SKM-1 (cell line): ENCODE results near the gene DENND2D.

ENCODE experiments used
- DNase-seq: peaks from one replicate; lab custom pipeline; 2025; ENCODE audit not compliant: unreplicated experiment; lab: John Stamatoyannopoulos, UW

DENND2D gene

DNA sequence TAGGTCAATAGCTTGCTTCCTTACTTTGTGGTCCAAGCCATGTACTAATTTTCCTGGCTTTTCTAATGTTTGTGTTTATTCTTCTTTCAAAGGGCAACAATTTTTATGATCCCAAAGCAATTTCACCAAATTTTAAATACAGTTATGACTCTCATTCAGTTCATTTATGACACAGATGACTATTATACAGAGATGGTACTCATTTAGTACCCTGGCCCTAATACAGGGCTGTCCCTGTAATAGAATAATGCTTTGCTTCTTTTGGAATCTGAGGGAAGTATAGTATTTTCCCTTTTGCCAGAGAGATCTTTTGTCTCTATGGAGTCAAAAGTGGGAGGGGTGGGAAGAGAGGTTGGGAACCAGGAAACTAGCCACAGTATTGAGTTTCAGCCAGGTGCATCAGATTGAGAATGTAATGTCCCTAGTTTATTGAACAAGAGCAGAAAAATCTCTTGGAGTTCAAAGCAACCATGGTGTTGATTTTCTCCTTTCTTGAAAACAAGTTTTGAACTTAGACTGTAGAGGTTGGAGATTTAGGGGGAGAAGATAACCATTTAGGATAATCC lies 20.4 kb downstream of the DENND2D start:
- DNase-seq = no peak

DNA sequence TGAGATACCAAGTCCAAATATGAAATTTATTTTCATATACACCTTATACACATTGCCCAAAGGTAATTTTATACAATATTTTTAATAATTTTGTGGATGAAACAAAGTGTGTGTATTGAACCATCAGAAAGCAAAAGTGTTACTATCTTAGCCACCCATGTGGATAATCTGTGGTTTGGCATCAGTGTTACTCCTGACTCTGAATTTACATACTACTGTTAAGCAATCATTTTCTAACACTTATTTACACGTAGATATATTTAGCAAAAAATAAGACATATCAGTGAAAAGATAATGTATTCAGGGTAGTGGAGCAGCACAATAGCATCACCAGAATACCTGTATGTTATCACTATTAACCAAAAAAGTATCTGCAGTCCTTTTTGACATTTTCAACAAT lies 23.8 kb downstream of the DENND2D start:
- no peak for DNase-seq

GRCh38 chr1:111175349-111175748 lies 25.1 kb downstream of the DENND2D start:
- no peak for DNase-seq

DNA sequence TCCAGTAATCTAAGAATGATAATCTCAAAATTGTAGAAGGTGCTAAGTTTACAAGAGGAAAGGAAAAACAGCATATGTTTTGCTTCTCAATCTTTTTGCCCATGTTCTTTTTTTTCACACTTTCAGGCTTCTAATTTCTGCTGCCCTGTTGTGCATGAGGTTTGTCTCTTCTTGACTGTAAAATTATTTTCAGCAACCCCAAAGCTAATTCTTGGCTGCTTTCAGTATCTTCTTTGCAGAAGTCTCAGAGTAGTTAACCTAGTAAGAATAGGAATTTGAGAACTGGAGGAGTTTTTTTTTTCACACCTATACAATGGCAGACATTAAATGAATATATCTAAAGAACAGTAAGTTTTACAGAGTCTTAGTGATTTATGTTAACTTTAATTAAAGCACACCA lies 26.4 kb downstream of the DENND2D start:
- no peak for DNase-seq

DNA sequence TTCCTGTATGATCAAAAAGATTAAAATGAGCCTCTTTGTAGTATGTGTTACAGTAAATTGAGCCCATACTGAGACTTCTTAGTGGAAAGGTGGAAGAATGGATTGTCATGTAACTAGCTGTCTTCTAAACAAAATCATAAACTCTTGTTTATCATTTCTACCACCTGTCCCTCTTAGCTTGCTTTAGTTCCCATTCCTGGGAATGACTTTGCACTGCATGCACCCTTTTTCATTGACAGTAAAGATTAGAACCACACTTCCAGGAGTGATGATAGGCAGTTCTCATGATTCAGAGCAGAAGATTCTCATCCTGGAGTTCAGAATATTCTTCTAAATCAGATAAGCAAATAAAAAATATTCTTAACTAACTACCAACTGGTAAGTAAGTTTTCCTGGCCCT lies 28.0 kb downstream of the DENND2D start:
- DNase-seq = no peak

DNA sequence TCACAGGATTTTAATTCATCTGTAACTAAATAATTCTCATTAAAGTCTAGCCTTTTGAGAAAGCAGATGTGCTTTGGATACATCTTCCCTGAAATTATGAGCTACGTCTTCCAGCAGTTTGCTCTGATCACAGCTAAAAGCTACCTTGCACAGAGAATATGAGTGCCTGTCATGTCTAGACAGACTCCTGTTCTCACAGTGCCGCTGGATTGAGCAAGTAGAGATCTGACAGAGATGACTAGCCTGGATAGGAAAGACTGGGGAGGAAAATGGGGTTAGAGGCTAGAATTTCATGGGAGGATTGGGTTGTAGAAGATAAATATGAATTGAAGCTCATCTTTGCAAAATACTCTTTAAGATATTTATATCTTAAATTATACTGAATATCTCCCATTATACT lies 36.3 kb downstream of the DENND2D start:
- DNase-seq = no peak

DNA sequence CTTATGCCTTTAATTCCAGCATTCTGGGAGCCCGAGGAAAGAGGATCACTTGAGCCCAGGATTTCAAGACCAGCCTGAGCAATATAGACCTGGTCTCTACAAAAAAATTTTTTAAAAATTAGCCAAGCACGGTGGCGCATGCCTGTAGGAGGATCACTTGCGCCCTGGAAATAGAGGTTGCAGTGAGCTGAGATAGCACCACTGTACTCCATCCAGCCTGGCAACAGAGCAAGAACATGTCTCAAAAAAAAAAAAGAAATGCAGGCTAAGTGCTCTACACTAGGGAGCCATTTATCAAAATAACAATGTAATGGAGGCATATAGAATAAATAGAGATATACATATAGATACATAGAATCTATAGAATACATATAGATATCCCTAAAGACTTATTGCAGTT lies 37.1 kb downstream of the DENND2D start:
- DNase-seq = no peak

DNA sequence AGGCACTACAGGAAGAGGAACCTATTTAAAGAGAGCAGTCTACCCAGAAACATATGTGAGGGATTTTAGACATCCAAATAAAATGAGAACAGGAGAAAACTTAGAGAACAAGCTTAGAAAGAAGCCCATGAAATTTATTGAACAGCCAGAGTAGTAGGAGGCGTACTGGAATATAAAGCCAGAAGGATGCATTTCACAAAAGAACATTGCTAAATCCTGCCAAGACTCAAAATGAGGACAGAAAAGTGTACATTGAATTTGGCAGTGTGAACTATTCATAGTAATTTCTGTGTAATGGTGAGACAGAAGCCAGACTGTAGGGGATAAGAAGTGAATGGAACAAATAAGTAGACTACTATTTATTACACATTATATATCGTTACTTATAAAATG lies 38.0 kb downstream of the DENND2D start:
- no peak for DNase-seq

DNA sequence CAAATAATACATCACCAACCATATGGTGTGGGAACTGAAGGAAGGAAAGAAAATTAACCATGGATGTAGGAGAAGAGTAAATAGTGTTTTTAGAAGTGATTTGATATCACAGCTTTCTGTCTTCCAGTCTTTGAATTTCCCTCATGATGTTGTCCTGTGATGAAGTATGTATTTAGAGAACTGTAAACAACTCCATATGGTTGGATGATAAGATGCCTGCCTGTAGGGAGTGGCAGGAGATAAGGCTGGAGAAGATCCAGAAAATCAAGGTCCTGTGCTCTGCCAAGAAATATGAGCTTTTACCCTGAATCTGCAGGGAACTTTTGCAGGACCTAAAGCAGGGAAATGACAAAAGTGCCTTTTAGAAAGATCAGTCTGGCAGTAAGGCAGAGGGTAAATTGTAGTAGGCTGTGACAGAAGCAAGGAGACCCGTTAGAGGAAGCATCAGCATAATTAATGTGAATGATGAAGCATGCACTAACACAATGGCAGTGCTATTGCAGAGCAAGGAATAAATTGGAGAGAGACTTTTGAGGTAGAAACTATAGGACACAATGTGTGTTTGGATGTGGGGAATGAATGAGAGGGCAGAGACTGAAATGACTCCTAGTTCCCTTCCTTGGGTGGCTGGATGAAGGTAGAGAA lies 38.5 kb downstream of the DENND2D start:
- no peak for DNase-seq

DNA sequence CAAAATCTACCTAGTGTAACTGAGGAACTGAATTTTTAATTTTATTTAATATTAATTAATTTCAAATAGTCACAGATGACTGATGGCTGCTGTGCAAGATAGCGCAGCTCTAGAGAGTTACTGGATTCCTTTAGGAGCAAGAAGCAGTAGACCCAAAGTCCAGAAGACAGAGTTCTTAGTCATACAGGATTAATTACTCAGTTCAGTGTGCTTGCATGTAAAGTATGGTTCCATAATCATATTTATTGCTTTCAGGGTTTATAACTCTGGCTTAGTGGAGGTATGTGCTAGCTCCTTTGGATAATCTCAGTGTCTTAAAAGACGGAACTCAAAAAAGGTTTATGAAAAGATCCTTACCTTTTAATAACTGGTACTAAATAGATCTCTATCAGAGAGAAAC lies 43.0 kb downstream of the DENND2D start:
- DNase-seq = no peak

GRCh38 chr1:111154021-111154999 lies 46.1 kb downstream of the DENND2D start:
- DNase-seq = no peak

DNA sequence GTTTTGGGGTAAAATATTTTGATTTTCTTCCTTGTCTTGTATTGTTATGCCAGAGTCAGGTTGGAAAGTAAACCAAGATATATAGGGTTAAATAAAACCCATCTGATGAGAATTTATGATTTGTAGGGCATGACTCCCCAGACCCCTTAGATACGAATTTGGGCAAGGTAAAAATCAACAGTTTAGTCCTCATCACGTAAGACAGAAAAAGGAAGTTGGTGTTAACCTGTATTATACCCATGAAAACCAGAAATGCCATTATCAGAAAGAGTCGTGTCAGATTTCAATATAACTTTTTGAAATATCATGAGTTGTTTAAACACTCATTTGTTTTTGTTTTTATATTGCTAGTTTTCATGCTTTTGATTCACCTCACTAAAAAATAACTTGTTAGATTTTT lies 48.6 kb downstream of the DENND2D start:
- DNase-seq = no peak

- no peak for DNase-seq
These were observed 52.0 kb downstream of the DENND2D start for GRCh38 chr1:111148376-111148881.

GRCh38 chr1:111147948-111148347 lies 52.5 kb downstream of the DENND2D start:
- no peak for DNase-seq

DNA sequence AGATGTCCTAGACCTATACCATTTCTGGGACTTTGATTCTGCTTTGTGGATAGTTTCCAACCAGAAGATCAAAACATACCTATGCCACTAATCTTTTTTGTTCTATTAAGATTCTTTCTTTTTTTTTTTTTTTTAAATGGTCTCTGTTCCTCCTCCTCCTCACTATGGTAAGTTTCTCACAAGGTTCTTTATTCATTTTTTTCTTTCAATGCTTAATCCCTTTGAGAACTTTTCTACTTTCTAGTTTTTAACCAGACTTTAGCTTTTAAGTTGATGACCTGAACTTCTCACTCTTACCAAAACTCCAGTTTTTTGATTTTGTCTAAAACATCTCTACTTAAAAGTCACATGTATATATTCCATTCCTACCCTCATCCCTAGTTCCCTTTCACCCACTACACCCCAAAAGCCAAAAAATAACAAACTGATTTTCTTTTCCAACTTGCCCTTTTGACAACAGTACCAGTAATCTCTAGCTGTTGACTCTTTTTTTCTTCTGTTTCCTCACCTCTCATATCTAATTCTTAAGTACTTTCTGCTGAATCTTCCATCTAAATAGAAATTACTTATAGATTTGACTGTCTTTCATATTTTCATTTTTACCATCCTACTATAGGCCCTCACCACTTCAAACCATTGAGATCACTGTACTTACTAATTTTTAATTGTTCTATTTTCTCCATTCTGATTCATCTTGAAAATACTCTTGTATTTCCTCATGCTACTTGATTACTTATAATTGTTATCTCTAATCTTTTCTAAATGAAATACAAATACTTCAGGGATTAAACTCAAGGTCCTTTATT lies 54.3 kb downstream of the DENND2D start:
- DNase-seq = no peak

DNA sequence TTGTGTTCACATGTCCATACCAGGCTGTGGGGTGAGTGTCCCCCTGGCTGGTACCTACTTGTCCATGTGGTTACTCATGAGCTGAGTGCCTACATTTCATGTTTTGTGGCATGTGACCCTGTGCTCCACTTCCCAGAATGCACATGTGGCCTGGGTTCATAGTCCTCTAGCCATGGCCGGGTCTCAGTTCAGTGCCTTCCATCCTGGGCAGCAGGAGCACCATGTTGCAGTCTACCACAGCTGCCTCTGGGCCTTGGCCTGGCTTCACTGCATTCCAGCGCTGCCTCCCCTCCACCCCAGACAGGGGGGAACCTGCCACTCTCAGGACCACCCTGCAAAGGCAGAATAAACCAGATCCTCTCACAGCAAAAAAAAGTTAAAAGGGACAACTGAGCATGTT lies 54.9 kb downstream of the DENND2D start:
- DNase-seq = no peak

DNA sequence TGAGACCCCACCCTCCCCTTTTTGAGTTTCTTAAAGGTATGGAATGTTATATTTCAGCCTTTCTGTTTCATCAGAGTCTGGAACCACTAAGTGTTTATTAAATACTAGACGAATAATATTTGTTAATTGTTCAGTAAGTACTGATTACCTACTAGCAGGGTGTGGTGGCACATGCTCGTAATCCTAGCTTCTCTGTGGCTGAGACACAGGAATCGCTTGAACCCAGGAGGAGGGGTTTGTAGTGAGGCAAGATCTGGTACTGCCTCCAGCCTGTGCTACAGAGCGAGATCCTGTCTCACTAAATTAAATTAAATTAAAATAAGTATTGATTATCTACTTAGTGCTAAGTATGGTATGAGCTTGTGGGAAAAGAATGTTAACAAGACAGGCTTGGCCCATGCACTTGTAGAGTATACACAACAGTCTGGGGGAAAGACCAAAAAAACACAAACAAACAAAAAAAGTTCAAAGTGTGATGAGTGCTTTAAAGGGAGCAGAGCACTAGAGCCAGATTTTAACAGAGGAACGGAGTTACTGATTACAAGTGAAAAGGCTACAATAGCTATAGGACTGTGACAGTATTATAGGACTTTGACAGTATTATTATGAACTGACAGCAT lies 58.0 kb downstream of the DENND2D start:
- DNase-seq = no peak

- DNase-seq = no peak
These were observed 58.9 kb downstream of the DENND2D start for GRCh38 chr1:111141245-111142220.

DNA sequence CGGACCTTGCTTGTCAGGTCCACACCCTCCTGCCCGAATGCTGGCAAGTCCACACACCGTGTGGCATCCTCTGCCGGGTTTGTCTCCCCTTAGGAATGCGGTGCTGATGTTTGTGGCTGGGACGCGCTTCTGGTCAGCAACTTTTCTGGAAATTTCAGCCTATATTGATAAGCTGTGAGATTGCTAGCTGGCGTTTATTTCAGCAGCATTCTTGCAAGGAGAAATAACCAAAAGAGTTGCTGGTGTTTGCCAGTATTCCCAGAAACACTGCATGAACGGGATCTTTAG lies 59.8 kb downstream of the DENND2D start:
- peak; percentile 7 for DNase-seq
